Ureter (tissue), 1 donor: ENCODE results near the gene TBR1. TPM values are rescaled to one million over a fixed set of nuclear protein-coding genes. Genes with fewer than 3 reads are reported as not detected.

ENCODE experiments used
- DNase-seq: peaks from one replicate; pipeline ENCODE4 v3.0.0-alpha.2; 2020; ENCODE audit warnings: low spot score
- total RNA-seq: library from RNA; stranded (reverse); gene quantifications from one replicate; pipeline ENCODE4 v1.2.4, GENCODE V29; 2023
- donor health status: DM: yes; HTN: yes; CAD: no.

TBR1 gene
- total RNA-seq, 1 donor from 2014 or later, result not detected

DNA sequence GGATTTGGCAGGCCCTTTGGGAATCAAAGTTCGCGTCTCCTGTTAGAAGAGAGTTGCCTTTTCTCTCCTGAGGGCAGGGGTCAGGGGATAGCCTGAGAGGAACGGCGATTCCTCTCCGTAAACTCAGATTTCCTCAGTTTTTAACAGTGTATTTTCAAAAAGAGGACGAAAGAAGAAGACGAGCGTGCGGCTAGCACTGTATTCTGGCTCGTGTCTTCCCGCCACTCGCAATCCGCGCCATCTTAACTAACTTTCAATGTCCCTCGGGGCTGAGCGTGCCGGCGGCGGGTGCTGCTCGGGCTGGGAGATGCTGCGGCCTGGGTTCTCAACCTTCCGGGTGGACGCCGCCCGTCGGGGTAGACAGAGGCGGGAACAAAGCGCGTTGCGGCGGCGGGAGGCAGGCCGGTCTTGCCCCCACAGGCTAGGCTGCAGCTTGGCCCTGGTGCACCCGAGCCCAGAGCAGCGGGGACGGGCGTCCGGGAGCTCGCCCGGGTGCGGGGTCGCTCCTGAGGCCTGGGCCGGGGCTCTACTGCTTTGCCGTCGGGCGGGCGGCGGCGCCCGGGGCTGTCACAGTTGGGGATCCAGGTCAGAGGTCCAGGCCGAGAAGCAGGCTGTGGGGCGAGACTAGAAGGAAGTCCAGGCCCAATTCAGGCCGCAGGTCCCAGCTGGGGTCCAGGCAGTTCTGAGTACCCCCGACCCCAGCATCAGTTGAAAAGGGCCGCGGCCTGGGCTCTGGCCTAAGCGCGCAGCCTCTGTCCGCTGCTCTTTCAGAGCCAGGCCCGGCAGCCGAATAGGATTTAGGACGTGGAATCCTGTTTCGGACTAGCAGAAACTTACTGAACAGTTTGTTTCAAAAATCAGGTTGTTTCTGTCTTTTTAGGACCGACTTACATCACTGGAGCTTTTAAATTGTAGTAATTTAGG is 11.8 kb downstream of the TBR1 start:
- no peak for DNase-seq

DNA sequence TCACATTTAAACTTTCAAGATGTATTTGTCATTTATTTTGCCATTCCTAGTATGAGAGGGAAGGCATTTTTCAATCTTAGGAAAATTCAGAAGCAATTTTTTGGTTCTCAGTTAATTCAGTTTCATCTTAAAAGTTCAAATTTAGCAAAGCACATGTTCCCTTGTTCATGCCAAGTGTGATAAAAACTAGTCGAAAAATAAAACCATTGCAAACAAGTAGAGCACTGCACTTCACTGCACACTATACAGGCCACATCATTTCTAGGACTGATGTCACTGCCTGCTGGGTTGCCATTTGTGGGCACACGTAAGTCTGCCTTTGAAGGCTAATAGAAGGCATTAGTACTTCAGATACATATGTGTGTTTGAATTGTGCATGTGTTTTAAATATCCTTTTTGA is 14.3 kb downstream of the TBR1 start:
- DNase-seq, result no peak

DNA sequence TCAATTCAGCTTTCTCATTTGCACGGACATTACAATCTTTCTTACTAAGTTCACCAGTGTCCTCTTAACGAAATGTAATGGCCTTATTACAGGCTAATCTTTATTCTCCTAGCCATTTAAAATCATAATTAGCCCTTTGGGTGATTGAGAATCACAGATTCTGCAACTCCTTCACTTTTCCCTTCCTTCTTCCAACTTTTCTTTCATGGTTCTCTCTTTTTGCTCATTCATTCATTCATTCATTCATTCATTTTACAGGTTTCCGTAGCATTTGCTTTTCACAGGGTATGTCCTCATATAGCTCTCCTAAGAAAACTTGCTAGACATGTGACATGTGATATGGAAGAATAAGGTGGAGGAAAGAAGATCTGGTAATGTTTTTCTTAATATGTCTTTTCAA is 16.0 kb downstream of the TBR1 start:
- DNase-seq, result no peak

DNA sequence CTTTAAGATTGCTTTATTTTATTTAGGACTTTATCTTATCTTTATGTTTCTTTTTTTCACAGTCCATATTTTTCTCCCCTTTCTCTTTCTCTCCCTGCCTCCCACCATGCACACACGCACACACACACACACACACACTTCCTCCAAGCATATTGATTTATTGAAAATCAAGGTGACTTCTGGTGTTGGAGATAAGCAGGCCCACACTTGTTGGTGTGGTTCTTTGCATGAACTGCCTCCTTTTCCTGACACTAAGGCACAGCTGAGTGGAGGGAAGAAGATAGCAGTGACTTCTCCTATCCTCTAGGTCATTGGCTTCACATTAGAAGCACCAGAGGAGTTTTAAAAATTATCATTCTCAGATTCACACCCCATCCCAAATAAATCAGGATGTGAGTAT is 18.0 kb downstream of the TBR1 start:
- no peak for DNase-seq

DNA sequence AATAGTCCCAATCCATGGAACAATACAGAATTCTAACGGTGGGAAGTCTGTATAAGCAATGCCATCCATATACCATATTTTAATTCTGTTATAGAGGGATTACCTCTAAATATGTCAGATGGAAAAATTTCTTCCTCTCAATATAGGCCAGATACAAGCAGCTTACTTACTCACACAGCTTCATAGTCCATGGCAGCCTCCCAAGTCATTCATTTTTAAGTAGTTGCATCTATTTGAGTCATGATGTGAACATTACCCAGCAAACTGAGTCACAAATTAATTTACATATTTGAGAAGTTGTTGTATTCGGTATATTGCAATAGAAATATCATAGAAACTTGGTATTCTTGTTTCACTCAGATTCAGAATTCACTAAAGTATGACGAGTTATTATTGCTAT is 20.3 kb downstream of the TBR1 start:
- no peak for DNase-seq

DNA sequence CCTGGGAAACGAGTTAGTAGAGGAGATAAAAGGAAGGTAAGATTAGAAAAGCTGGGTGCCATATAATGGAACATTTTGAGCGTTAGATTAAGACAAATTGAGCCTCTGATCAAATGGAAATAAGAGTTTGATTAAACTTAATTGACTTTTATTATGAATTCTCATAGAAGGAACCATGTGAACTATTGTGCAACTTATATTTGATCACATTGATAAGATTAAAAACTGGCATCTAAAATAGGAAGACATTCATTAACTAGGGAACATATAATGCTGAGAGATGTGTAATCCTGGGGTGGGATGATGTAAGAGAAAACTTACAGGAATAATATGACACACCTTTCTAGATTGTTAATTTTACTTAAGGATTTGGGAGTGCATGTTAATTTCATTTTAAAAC is 22.5 kb downstream of the TBR1 start:
- no peak for DNase-seq

DNA sequence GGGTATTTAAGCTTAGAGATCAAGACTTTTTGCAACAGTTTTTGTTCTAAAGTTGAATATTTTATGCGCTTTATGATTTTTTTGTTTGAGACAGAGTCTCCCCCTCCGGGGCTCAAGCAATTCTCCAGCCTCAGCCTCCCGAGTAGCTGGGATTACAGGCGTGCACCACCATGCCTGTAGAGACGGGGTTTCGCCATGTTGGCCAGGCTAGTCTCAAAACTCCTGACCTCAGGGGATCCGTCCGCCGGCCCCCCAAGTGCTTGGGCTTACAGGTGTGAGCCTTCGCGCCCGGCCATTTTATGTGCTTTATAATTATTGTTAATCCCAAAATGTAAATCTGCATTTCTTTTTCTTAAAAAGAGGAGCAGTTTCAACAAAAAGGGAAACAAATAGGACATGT is 29.0 kb downstream of the TBR1 start:
- no peak for DNase-seq

DNA sequence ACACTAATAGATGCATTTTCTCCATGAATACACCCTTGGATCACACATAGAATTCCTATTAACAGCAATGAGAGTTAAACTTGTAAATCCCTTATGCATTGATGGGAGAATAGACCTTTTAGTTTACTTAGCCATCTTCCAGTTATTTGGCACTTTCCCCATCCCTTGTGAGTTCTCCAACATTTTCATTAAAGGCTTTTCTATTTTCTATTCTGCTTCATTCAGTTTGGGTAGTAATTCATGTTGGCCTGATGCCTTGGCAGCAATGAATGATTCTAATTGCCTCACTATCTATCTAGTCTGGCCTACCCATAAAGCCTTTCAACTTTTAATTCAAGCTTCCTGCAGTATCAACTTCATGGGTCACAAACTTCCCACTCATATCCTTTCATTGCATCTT is 32.3 kb downstream of the TBR1 start:
- no peak for DNase-seq

DNA sequence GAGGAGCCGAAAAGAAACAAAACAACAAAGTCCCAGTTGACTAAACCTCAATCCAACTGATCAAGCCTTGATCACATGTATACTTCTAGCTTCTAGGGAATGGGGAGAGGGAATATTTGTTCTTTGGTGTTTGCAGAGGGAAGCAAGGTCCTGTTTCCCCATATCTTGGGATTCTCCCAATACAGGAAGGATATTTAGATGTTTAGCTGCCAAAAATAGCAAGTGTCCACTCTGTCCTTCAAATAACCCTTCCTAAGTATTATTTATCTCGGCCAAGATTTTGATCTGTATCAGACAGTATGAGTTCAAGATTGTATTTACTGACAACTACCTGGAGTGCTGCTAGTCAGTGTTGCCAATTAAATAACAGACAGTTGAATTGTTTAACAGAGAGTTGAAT is 55.5 kb downstream of the TBR1 start:
- no peak for DNase-seq

DNA sequence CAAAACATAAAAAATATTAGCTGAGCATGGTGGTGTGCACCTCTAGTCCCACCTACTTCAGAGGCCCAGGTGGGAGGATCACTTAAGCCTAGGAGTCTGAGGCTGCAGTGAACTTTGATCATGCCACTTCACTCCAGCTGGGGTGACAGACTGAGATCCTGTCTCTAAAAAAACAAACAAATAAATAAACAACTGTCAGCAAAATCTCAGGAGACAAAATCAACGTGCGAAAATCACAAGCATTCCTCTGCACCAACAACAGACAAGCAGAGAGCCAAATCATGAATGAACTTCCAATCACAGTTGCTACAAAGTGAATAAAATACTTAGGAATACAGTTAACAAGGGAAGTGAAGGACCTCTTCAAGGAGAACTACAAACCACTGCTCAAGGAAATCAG is 58.8 kb downstream of the TBR1 start:
- DNase-seq, result no peak

Other genes starting within 250 kb of the TBR1 start
- gene PSMD14, start 107.9 kb upstream of the TBR1 start, total RNA-seq, result 43.3 TPM
- gene SLC4A10, start 208.1 kb downstream of the TBR1 start, total RNA-seq, result not detected